Measurements from ENCODE around the gene SIRPA. TPM values are rescaled to one million over a fixed set of nuclear protein-coding genes. Genes with fewer than 3 reads are reported as not detected.

The SIRPA gene
- total RNA-seq, 2 donors from 2014 or later: 5.1 to 6.3 TPM

GRCh38 chr20:1857466-1857865 is 37.7 kb upstream of the SIRPA start:
- Mint-ChIP-seq H3K27ac (no peak overlapping the region), H3K27me3 (ENCODE audit: insufficient read depth) (no peaks in the 10 kb centered on the region), H3K4me3 (no peak overlapping the region), H3K4me1 (no peaks in the 10 kb centered on the region), H3K36me3 (ENCODE audit: low read depth) (no peaks in the 10 kb centered on the region), H3K9me3 (no peaks in the 10 kb centered on the region)
- Histone ChIP-seq H3K4me3 (ENCODE audit: low read length) (no peak overlapping the region), H3K27ac (ENCODE audit: low read depth, low read length) (no peak overlapping the region), H3K9me3 (ENCODE audit: control insufficient read depth, low read length) (no peaks in the 10 kb centered on the region), H3K4me1 (ENCODE audit: control insufficient read depth, insufficient read depth, low read length) (no peaks in the 10 kb centered on the region), H3K36me3 (ENCODE audit: control insufficient read depth, insufficient read depth, low read length) (no peaks in the 10 kb centered on the region), H3K27me3 (ENCODE audit: control insufficient read depth, insufficient read depth, low read length, poor library complexity, severe bottlenecking) (no peaks in the 10 kb centered on the region), H3K9ac (ENCODE audit: extremely low read depth, low read length, poor library complexity, severe bottlenecking) (no peak overlapping the region)
- no peak for DNase-seq
- WGBS, 2 experiments (ENCODE audit: insufficient coverage in 1 of 2, insufficient read length in 1 of 2): 90 to 100% methylated on average over 1 to 4 of the region's 4 CpGs
- TF ChIP-seq CTCF (conservative IDR thresholded peaks at IDR 0.05): no peak

- WGBS, 2 experiments (ENCODE audit: insufficient coverage in 1 of 2, insufficient read length in 1 of 2): 93 to 95% methylated on average over 4 to 5 of the region's 5 CpGs
- H3K4me3 ChIP-seq (ENCODE audit: low read length): no peak overlapping the region
- Mint-ChIP-seq H3K36me3 (ENCODE audit: low read depth) (no peaks in the 10 kb centered on the region), H3K27ac (no peak overlapping the region), H3K4me3 (no peak overlapping the region), H3K9me3 (no peaks in the 10 kb centered on the region), H3K27me3 (ENCODE audit: insufficient read depth) (no peaks in the 10 kb centered on the region), H3K4me1 (peaks cover 3% of the 10 kb centered on the region)
- H3K9me3 ChIP-seq (ENCODE audit: control insufficient read depth, low read length): no peaks in the 10 kb centered on the region
- no peaks in the 10 kb centered on the region for H3K4me1 ChIP-seq (ENCODE audit: control insufficient read depth, insufficient read depth, low read length)
- no peak for DNase-seq
- H3K27ac ChIP-seq (ENCODE audit: low read depth, low read length): no peak overlapping the region
- no peaks in the 10 kb centered on the region for H3K36me3 ChIP-seq (ENCODE audit: control insufficient read depth, insufficient read depth, low read length)
- no peak overlapping the region for H3K9ac ChIP-seq (ENCODE audit: extremely low read depth, low read length, poor library complexity, severe bottlenecking)
- no peaks in the 10 kb centered on the region for H3K27me3 ChIP-seq (ENCODE audit: control insufficient read depth, insufficient read depth, low read length, poor library complexity, severe bottlenecking)
- no peak for TF ChIP-seq CTCF (conservative IDR thresholded peaks at IDR 0.05)
Measured at GRCh38 chr20:1858871-1859270, 36.3 kb upstream of the SIRPA start.

GRCh38 chr20:1860446-1860845 is 34.8 kb upstream of the SIRPA start:
- no peak overlapping the region for H3K27ac Mint-ChIP-seq
- no peaks in the 10 kb centered on the region for H3K27me3 Mint-ChIP-seq (ENCODE audit: insufficient read depth)
- peaks cover 2% of the 10 kb centered on the region for H3K4me1 ChIP-seq (ENCODE audit: control insufficient read depth, insufficient read depth, low read length)
- peak overlapping the region; percentile 26 for H3K27ac ChIP-seq (ENCODE audit: low read depth, low read length)
- no peaks in the 10 kb centered on the region for H3K27me3 ChIP-seq (ENCODE audit: control insufficient read depth, insufficient read depth, low read length, poor library complexity, severe bottlenecking)
- no peak overlapping the region for H3K9ac ChIP-seq (ENCODE audit: extremely low read depth, low read length, poor library complexity, severe bottlenecking)
- no peaks in the 10 kb centered on the region for H3K36me3 Mint-ChIP-seq (ENCODE audit: low read depth)
- H3K36me3 ChIP-seq (ENCODE audit: control insufficient read depth, insufficient read depth, low read length): no peaks in the 10 kb centered on the region
- no peaks in the 10 kb centered on the region for H3K9me3 Mint-ChIP-seq
- H3K4me3 Mint-ChIP-seq: no peak overlapping the region
- WGBS, 2 experiments (ENCODE audit: insufficient coverage in 1 of 2, insufficient read length in 1 of 2): 39 to 77% methylated on average over 2 to 4 of the region's 4 CpGs
- no peaks in the 10 kb centered on the region for H3K9me3 ChIP-seq (ENCODE audit: control insufficient read depth, low read length)
- no peak for TF ChIP-seq CTCF (conservative IDR thresholded peaks at IDR 0.05)
- no peak for DNase-seq
- no peak overlapping the region for H3K4me3 ChIP-seq (ENCODE audit: low read length)
- H3K4me1 Mint-ChIP-seq: peaks cover 3% of the 10 kb centered on the region

All from endodermal cell (in vitro differentiated cells).